GM19328 (cell line): Measurements from ENCODE around the gene CADPS.
A peak's percentile ranks its signal among the peaks of the same experiment; 100 is the strongest.

Experiments
- ATAC-seq: cut with Tn5 transposase; IDR thresholded peaks from one replicate; pipeline ENCODE4 v1.9.1; 2021; ENCODE audit warnings: mild to moderate bottlenecking, moderate library complexity; ENCODE audit not compliant: unreplicated experiment

CADPS gene

GRCh38 chr3:62699728-62700127 lies 175.5 kb downstream of the CADPS start:
- ATAC-seq = no peak

- no peak for ATAC-seq
These were observed 179.2 kb downstream of the CADPS start for GRCh38 chr3:62696011-62696410.

DNA sequence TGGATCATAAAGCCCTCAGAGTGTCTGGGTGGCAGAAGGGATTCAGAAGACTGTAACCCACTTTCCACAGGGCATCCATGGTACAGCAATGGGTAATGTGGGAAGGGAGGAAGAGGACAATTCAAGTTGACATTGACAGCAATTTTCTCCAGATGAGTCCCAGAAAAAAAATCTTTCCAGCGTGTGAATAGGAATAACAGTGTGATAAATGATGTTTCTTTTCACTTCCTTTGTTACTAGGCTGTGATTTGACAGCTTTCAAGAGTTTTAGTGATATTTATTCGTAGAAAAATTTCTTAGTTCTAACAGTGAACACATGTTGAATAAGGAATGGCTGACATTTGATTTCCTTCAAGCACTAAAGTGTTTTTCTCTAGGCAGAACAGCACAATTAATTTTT lies 186.4 kb downstream of the CADPS start:
- ATAC-seq = no peak

- ATAC-seq = no peak
These were observed 187.2 kb downstream of the CADPS start for GRCh38 chr3:62688050-62688449.

GRCh38 chr3:62686503-62687294 lies 188.5 kb downstream of the CADPS start:
- ATAC-seq = no peak

DNA sequence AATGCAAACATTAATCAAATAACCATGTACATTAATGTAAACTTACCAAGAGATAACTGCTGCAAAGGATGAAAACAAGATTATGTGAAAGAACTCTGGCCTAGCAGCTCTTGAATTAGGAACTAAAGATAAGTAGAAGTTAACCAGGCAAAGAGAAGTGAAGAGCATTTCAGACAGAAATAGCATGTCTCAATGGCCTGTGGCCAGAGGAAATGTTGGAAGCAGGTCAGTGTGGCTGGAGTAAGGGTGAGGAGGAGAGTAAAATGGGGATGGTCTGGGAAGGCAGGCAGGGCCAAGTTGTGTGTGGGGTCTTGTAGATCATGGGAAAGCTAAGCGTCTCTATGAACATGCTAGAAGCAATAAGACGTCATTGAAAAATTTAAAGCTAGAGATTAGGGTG lies 192.4 kb downstream of the CADPS start:
- ATAC-seq = no peak

DNA sequence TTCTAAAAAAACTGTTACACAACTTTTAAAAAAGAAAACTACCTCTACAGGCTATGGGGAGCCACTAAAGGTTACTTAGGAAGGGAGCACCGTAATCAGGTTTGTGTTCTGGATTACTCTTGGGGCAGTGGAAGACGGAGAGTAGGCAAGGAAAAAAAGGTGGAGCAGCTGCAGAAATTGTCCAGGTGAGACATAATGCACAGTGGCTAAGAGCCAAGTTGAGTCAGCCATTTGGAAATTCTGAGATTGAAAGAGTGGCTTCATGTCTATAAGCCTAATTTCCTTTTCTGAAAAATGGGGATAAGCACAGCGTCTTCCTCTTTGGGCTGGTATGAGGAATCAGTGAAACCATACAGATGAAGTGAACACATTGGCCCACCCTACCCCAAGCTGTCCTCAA lies 195.2 kb downstream of the CADPS start:
- no peak for ATAC-seq

GRCh38 chr3:62678841-62679240 lies 196.4 kb downstream of the CADPS start:
- ATAC-seq = no peak

GRCh38 chr3:62677926-62678325 lies 197.3 kb downstream of the CADPS start:
- ATAC-seq = no peak

GRCh38 chr3:62676689-62677271 lies 198.4 kb downstream of the CADPS start:
- no peak for ATAC-seq

- no peak for ATAC-seq
These were observed 199.7 kb downstream of the CADPS start for GRCh38 chr3:62675492-62675891.

- no peak for ATAC-seq
These were observed 202.3 kb downstream of the CADPS start for GRCh38 chr3:62672988-62673313.

DNA sequence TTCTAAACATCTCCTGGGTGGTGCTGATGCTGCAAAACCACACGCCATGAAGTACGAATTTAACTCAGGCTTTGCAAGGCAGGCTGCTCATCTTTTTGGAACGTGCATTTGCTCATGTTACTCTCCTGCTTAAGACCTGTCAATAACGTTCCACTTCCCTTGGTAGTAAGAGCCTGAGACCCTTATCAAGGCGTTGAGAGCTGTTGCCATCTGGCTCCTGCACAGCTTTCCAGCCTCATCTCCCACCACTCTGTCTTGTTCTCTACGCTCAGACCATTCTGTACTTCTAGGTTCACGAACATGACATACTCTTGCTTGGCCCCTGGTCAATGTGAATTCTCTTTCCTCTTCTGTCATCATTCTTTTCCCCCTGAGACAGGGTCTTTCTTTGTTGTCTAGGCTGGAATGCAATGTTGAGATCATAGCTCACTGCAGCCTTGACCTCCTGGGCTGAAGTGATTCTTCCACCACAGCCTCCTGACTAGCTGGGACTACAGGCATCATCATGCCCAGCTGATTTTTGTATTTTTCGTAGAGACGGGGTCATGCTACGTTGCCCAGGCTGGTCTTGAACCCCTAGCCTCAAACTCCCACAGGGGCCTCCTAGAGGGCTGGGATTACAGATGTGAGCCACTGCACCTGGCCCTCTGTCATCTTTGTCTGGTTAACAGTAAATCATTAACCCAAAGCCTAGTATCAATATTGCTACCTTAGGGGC lies 202.8 kb downstream of the CADPS start:
- peak; percentile 56 for ATAC-seq

GRCh38 chr3:62670351-62670750 lies 204.9 kb downstream of the CADPS start:
- no peak for ATAC-seq

DNA sequence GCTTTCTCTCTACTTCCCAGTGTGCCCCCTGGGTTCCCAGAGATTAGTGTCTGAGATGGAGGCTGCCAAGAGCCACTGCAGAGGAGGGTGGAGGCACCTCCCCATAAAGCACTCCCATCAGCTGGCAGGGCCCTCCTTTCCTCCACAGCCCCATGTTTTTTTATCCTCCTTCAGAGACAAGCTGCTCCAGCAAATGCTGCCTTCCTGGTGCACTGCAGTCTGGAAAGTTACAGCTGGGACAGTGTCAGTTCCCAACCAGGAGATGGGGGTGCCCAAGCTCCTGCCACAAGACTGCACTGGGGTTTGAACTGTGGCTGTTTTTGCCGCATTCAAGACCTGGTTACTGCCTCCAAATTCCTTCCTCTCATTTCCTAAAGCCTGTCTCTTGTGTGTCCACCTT lies 206.1 kb downstream of the CADPS start:
- no peak for ATAC-seq

DNA sequence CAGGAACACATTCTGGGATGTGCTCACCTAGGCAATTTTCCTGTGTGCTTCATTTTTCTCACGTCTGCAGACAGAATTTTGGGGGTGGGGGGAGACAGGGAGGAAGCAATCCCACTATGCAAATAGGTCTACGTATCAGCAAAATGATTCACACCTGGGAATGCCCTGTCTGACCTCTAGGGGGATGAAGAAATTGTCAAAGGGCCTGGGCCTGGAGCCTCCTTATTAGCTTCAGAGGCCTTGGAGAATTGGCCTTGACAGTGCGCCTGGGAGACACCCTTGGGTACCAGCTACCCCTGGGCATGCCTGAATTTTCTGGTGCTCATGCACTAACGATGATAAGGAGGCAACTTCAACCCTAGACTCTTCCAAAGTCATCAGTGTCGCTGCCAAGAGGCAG lies 207.5 kb downstream of the CADPS start:
- peak; percentile 44 for ATAC-seq

GRCh38 chr3:62665627-62666437 lies 209.4 kb downstream of the CADPS start:
- peak; percentile 84 for ATAC-seq

- no peak for ATAC-seq
These were observed 212.5 kb downstream of the CADPS start for GRCh38 chr3:62662677-62663076.

DNA sequence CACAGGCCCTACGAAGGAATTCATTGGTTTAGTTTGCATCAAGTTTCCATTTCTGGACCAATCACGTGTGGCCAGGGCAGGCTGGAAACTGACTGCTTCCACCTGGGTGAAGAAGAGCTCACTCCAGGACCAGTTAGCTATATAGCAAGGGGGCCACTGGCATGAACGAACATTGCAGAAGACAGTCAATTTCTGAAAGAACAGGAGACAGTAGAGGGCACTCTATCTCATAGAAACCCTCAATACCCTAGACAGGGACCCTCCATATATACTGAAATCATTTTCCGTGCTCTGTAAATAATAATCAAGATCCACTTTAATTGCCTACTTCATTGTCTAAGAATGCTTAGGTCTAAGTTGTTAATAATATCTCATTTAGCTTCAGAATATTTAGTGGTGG lies 215.6 kb downstream of the CADPS start:
- no peak for ATAC-seq

DNA sequence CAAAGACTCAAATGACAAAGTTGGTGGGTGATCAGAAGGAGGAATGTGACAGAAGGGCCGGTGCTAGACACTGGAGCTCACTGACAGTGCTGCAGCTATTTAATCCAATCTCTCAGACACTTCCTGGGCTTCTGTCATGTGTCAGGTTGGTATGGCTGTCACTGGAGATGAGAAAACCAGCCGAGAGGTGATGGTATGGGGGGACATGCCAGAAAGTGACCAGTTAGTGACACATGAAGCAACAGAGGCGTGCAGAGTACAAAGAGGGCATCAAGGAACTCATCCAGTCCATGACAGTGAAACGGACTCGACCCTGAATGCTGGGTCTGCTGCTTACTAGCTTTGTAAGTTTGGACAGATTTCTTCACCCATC lies 219.5 kb downstream of the CADPS start:
- no peak for ATAC-seq

- no peak for ATAC-seq
These were observed 220.0 kb downstream of the CADPS start for GRCh38 chr3:62655056-62655690.
